Stimulated activated CD4-positive, alpha-beta T cell treated with anti-CD3 and anti-CD28 coated beads, Interleukin-2, amount 100 ng/mL, for 24 hours (primary cell): ENCODE data around the gene HDGFL3.
"Not testable (repeated sequence)": the region's sequence is repeated elsewhere in the genome, so short reads cannot be mapped to it uniquely, and the experiment has no call there.

ENCODE experiments used
- DNase-seq, 2 donors: peaks; one replicate each; pipeline ENCODE4 v3.0.0-alpha.2; 2020

The HDGFL3 gene

DNA sequence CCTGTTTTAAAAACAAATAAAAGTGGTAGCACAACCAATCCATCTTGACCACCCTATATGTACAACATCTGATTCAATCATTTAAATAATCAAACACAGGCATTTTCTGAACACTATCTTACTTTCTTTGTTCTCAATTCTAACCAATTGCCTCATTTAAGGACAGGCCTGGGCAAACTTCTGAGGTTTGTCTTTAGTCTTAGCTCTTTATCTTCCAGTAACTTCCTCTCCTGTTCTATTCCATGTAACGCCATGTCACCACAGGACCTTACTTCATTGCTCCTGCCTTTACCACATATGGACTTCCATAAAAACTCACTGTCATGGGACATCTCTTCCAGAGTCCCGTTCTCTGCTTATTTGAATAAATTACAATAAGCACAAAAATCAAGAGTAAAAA, 14.9 kb downstream of the HDGFL3 start:
- DNase-seq = no peak

DNA sequence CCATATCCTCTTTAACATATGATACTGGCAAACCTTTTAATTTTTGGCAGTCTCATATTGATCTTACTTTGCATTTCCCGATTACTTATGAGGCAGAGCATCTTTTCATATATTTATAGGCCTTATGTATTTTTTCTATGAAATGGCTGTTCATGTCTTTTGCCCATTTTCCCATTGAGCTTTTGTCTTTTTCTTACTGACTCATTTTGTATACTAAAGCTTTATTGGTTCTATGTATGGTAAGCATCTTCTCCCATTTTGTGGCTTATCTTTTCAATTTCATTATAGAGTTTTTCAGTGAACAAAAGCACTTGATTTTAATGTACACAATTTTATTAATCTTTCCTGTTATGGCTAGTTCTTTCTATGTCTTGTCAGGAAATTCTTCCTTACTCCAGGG, 17.2 kb downstream of the HDGFL3 start:
- no peak for DNase-seq

DNA sequence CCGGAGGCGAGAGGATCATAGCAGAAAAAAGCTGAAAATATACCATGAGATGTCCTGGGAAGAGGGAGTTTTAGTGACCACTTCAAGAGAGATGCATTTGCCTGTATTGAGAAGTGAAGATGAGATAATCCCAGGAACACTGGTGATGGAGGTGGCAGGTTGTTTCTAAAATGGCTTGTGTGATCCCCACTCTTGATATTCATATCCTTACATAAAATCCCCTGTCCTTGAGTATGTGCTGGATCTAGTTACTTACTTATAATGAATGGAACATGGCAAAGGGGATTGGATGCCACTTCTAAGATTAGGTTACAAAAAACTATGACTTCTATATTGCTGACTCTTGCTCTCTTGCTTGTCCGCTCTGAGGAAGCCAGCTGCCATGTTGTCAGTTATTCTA, 22.1 kb downstream of the HDGFL3 start:
- DNase-seq = no peak

DNA sequence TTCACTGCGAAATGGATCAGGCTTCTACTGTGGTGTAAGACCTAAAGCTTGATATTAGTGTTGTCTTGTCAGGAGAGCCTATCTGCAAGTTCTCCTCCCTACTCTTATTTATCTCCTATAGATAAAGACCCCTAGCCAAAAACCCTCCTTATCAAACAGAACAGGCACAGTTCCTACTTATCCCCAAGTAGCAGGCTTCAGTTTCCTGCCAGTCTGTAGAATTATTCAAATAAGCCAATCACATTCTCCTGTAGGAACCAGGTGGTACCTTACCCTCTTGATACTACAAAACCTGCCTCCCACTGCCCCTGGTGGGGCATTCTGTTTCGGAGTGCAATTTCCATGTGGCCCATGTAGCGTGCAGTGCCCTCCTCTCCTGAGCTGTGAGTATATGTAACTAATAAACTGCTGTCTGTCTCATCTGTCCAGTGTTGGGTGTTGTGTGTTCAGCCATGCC, 28.7 kb downstream of the HDGFL3 start:
- no peak for DNase-seq

DNA sequence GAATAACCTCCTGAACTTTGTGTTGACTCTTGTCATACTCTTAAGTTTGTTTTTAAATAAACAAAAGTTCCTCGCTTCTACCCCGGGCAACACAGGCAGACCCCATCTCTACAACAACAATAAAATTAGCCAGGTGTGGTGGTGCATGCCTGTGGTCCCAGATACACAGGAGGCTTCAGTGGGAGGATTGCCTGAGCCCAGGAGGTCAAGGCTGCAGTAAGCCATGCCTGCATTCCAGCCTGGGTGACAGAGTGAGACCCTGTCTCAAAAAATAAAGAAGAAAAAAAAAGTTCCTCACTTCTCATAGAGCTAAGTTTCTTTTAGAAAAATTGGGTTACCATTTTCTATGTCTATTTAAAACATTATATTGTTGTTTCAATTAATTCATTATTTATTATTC, 29.2 kb downstream of the HDGFL3 start:
- DNase-seq = no peak

DNA sequence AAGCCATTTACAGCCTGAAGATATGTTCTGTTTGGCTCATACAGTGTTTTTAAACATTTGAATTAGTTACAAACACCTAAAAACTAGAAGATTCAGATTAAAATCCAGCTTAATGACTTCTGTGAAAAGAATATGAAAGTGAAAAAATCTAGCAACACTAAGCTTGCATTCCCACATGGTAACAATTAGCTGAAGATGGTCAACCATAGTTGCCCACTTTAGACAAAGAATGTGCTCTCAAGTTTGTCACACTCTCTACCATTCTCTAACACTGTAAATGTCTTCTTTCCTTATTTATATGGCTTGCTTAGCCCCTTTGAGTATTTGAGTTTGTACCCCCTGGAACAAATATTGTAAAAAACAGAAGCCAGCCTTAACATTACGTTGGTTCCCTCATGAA, 32.7 kb downstream of the HDGFL3 start:
- no peak for DNase-seq

DNA sequence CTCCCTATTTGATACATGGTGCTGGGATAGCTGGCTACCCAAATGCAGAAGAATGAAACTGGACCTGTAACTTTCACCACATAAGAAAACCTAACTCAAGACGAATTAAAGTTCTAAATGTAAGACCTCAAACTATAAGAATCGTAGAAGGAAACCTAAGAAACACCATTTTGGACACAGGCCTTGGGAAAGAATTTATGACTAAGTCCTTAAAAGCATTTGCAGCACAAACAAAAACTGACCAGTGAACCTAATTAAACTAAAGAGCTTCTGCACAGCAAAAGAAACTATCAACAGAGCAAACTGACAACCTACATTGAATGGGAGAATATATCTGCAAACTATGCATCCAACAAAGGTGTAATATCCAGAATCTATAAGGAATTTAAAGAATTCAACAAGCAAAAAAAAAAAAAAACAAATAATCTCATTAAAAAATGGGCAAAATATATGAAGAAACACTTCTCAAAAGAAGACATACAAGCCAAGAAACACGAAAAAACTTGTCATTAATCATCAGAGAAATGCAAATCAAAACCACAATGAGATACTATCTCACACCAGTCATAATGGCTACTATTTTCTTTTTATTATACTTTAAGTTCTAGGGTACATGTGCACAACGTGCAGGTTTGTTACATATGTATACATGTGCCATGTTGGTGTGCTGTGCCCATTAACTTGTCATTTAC, 37.0 kb downstream of the HDGFL3 start:
- no peak for DNase-seq

DNA sequence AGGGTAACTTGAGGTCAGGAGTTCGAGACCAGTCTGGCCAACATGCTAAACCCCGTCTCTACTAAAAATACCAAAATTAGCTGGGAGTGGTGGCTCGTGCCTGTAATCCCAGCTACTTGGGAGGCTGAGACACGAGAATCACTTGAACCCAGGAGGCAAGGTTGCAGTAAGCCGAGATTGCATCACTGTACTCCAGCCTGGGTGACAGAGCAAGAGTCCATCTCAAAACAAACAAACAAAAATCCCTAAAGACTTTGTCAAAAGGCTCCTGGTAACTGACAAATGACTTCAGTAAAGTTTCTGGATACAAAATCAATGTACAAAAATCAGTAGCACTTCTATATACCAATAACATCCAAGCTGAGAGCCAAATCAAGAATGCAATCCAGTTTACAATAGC, 38.0 kb downstream of the HDGFL3 start:
- not testable (repeated sequence) for DNase-seq

DNA sequence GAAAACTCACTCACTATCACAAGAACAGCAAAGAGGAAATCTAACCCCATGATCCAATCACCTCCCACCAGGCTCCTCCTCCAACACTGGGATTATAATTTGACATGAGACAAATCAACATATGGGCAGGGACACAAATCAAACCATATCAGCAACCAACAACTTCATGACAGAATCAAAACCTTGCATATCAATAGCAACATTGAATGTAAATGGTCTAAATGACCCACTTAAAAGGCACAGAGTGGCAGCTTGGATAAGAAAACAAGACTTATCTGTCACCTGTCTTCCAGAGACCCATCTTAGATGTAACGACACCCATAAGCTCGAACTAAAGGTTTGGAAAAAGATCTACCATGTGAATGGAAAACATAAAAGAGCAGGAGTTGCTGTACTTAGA, 40.8 kb downstream of the HDGFL3 start:
- DNase-seq = no peak

DNA sequence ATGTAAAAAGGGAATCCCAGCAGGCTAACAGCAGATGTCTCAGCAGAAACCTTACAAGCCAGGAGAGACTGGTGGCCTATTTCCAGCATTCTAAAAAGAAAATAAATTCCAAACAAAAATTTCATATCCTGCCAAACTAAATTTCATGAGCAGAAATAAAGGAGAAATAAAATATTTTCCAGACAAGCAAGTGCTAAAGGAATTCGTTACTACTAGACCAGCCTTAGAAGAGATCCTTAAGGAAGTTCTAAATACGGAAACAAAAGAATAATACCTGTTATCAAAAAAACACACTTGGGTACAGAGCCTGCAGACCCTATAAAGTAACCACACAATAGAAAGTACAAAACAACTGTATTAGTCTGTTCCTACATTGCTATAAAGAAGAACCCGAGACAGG, 41.4 kb downstream of the HDGFL3 start:
- no peak for DNase-seq

DNA sequence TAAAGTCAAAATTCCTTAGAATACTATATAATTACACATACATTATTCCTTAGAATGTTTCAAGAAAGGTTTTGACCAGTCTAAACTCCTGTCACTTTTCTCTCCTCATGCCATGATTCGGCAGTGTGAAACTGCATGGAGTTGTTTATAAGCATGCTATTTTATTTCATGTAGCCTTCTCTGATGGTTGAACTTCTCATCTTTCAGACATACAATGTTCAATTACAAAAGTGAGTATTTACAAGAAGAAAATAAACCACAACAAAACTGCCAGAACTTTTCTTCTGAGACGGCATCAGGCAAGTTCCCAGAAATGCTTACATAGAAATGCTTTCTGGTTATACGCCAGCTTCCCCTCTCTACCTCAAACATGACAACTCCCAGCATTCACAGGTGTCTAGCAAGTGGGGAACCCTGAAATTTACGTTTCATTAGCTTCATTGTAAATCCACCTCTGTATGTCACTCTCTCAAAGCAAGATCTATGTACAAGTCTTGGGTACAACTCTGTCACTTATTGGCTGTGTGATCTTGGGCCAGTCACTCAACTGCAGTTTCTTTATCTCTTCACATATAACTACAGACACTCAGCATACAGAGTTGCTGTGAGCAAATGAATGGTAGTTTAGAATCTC, 42.7 kb downstream of the HDGFL3 start:
- DNase-seq = no peak

DNA sequence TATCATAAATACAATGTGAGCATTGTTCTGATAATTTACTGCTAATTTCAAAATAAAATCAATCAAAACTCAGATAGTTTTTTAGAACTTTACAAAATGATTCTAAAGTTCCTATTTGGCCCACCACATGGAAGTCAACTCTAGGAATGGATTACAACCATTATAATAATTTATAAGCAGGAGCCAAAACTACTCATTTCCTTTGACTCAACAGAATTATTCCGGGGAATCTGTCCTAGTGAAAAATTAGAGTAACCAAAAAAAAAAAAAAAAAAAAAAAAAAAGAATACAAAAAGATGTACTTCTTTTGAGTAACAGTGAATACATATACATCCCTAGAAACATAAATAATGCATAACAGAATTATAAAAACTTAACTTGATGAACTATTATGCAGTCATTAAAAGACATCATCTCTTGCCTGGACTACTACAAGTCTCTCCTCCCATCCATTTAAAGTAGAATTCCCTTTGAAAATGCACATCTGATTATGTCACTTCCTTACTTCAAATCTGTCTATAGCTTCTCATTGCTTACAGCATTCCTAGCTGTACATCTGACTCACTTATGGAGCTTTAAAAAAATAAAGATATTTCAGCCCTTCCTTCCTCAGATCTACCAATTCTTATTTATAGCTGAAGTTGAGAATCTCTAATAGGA, 43.4 kb downstream of the HDGFL3 start:
- no peak for DNase-seq

DNA sequence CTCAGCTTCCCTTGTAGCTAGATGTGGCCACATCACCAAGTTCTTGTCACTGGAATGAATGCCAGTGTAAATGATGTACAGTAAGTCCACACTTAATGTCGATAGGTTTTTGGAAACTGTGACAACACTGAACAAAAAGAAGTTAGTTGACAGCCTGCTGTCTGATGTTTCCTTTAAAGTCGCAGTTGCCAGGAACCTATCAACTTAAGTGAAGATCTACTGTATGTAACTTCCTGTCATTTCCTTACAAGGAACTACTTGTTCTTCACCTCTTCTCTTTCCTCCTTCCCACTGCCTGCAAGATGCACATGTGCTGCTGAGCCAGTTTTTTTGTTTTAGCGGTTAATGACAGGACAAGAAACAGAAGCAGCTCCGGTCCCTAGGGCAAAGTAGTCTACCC, 44.6 kb downstream of the HDGFL3 start:
- DNase-seq = no peak

DNA sequence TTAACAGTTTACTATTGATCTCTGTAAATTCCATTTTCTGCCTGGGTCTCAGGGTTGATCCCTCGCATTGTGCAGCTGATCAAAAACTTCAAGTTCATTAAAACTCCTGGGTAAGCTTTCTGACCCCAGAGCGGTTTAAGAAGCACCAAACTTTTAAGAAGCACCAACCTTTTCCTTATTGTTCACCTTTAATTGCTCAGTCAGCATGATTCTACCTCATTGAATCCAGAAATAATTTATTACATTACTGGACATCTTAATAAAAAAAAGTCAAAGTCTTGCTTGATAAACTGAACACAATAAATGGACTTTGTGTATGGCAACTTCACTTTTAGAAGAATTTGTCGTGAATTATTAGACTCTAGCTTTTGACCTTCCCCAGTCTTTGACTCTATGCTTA, 46.9 kb downstream of the HDGFL3 start:
- no peak for DNase-seq

DNA sequence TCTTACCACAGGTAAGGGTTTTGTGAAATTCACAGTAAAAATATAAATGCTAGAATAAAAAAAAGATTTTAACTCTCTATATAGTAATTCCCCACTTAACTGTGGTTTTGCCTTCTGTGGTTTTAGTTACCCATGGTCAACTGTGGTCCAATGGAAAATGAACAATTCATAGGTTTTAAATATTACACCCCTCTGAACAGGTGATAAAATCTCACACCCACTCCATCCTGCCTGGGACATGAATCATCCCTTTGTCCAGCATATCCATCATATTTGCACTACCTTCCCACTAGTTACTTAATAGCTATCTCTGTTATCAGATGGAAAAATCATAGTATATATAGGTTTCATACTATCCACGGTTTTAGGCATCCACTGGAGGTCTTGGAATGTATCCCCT, 49.2 kb downstream of the HDGFL3 start:
- DNase-seq = no peak

DNA sequence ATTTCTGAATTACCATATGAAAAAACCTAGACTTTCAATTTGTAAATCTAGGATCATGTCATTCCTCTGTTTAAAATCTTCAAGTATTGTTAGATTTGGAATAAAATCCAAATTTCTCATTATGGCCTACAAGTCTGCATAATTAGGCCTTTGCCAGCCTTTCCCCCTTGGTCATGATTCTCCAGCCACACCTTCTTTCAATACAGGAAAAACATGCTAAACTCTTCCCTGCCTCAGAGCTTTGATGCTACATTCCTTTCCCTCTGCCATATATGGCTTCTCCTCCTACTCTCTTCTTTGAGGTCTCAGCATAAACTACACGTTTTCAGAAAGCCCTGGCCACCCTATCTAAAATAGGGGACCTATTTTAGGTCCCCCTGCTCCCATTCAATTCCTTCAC, 51.7 kb downstream of the HDGFL3 start:
- no peak for DNase-seq

DNA sequence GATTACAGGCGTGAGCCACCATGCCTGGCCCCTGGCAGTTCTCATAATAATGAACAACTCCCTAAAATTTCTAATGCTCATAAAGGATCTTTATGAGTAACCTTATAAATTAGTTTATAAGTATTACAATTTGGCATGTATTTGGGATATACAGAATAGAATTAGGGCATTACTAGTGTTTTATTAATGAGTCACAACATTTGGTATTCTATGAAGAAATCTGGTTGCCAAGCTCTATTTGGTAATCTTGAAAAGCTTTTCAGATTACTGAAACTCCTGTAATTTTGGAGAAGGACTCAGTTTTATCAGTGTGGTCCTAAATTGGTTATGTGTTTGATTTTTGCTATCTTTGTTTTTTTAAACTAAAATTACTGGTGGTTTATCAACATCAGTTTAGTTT, 54.3 kb downstream of the HDGFL3 start:
- no peak for DNase-seq

DNA sequence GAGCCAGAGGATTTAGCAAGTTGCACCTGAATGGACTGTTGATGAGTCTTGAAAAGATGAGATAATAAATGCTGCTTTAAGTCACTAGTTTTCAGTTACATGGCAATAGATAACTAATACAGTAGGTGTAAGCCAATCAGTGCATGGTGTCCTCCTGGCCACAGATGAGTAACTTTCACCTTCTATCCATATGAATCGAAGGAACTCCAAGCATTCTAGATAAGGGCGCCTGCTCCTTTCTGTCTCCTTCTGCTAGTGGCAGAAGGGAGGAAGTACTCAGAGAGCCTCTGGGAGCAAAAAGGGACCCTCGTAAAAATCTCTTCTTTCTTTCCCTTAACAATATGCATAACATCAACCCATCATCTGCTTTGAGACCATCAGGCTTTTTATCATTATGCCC, 62.9 kb downstream of the HDGFL3 start:
- DNase-seq = no peak

DNA sequence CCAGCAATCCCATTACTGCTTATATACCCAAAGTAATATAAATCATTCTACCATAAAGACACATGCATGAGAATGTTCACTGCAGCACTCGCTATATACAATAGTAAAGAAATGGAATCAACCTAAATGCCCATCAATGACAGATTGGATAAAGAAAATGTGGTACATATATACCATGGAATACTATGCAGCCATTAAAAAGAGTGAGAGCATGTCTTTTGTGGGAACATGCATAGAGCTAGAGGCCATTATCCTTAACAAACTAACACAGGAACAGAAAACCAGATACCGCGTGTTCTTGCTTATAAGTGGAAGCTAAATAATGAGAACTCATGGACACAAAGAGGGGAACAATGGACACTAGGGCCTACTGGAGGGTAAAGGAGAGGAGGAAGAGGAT, 65.5 kb downstream of the HDGFL3 start:
- not testable (repeated sequence) for DNase-seq

DNA sequence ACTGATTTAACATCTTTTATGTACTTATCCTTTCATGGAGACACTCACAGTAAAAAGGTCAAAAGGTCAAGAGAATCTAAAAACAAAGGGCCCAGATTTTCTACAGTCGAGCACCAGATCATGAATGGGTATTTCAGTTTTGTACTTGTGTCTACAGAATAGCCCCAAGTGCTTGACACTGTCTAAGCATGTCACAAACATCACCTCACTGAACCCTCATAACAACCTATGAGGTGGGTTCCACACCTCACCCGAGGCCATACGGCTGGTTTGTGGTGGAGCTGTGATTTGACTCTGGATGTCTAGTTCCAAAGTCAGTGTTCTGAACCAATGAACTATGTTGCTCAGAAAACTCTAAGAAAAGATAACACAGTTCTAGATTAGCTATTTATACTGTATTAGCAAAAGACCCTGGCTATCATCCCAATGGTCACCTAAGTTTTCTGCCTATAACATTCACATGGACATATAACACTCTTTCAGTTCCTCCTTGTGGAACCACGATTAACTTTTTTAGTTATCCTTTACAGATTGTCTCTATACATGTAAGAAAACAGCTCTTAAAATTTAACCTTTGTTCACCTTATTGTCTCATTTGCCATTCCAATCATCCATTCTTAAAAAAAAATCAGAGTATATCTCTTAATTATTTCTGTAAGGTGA, 74.6 kb downstream of the HDGFL3 start:
- DNase-seq = no peak

DNA sequence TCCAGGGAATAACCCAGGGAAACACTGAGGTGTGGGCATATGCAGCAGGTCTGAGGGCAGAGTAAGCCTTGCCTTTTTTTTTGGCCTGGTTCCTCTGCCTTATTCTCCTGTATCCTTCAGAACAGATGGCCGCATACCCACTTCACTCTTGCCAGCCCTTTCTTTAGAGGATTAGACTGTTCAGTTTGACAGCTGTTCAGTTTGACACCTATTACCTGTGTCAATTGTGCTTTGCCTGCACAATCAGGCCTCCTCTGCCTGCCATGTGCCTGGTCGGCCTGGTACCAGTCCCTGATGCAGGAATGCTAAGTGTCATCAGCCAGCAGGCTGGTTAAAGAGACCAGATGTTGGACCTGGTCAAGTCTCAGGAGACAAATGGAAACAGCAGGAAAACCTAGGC, 77.8 kb downstream of the HDGFL3 start:
- DNase-seq = no peak

DNA sequence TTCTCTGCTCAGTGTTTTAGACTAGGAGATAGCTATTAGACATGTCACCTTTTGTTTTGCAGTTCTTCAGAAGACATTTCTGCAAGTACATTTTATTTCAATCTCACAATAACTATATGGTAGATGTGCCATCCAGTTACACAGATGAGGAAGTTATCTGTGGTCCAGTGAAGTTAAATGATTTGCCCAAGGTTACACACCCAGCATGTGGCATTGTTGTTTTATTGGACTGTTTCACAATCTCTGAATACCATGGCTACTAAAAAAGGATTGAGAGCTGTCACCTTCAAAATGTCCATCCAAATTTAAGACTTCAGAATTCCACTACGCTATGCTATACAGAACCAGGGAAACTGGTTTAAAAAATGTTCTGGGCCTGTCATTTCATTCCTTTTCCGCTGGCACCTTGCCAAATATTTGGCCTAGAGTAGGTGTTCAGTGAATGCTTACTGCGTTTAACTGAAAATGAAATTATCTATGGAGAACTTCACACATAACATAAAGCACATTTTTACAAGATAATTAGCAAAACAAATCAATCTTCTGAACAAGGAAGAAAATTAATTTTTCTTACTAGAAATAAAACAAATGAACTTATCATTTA, 80.0 kb downstream of the HDGFL3 start:
- DNase-seq = no peak

DNA sequence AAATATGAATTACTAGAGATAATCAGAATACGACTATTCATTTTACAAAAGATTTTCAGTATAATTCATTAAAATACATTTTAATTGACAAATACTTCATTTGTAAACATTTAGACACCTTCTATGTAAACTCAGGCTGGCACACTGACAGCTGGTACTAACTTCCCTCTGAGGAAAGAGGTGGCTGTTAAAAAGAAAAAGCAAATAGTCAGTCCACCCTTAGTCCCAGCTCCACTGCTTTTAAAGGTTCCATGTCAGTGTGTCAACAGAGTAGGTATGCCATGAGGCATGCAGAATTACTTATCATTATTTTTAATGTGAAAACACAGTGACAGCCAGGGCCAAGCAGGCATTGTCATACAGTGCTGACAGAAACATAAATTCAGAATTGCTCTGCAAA, 84.1 kb downstream of the HDGFL3 start:
- no peak for DNase-seq
